Measurements from ENCODE around the gene PITHD1.
"Not testable (repeated sequence)": the region's sequence is repeated elsewhere in the genome, so short reads cannot be mapped to it uniquely, and the experiment has no call there.

PITHD1 gene, protein sequence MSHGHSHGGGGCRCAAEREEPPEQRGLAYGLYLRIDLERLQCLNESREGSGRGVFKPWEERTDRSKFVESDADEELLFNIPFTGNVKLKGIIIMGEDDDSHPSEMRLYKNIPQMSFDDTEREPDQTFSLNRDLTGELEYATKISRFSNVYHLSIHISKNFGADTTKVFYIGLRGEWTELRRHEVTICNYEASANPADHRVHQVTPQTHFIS

DNA sequence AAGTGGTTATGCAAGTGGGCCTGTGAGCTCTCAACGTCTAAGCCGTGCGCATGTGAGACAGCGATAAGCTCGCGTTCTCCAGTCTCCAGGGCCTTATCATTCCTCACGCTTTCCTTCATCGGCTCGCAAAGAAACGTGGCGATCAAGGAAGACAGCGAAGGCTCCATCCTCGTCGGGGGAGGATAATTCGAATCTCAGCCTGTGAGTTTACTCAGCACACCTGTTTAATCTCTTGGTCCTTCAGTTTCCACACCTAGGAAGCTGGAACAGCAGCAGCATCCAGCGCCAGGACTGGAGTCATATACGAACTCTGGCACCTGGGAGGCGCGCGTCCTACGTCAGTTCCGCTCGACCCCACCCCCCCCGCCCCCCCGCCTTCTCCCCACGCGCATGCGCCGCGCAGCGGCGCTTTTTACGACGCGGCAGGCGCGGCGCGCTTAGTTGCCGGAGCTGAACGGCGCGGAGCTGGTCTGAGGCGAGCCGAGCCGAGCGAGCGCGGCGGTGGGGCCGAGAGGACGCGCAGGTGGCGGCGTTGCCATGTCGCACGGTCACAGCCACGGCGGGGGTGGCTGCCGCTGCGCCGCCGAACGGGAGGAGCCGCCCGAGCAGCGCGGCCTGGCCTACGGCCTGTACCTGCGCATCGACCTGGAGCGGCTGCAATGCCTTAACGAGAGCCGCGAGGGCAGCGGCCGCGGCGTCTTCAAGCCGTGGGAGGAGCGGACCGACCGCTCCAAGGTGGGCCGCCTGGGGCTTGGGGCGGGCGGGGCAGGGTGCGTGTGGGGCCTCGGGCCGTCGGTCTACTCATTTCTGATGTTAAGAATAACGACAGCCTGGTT, at the start of gene PITHD1:
Gene PITHD1 (plus strand): TSS at position 440 of the 836 bp plus-strand sequence. CDS start 98 bp downstream, at position 538.
- Mint-ChIP-seq H3K4me3 (peak within 1 kb of the TSS; percentile 89 to 96), H3K27ac (peak within 1 kb of the TSS; percentile 93 to 97), H3K4me1 (peaks cover 62% of the 10 kb centered on the region), H3K9me3 (no peaks in the 10 kb centered on the region), H3K27me3 (no peaks in the 10 kb centered on the region)
- ATAC-seq (peak; percentile 92), DNase-seq (peak; percentile 85 to 86)

DNA sequence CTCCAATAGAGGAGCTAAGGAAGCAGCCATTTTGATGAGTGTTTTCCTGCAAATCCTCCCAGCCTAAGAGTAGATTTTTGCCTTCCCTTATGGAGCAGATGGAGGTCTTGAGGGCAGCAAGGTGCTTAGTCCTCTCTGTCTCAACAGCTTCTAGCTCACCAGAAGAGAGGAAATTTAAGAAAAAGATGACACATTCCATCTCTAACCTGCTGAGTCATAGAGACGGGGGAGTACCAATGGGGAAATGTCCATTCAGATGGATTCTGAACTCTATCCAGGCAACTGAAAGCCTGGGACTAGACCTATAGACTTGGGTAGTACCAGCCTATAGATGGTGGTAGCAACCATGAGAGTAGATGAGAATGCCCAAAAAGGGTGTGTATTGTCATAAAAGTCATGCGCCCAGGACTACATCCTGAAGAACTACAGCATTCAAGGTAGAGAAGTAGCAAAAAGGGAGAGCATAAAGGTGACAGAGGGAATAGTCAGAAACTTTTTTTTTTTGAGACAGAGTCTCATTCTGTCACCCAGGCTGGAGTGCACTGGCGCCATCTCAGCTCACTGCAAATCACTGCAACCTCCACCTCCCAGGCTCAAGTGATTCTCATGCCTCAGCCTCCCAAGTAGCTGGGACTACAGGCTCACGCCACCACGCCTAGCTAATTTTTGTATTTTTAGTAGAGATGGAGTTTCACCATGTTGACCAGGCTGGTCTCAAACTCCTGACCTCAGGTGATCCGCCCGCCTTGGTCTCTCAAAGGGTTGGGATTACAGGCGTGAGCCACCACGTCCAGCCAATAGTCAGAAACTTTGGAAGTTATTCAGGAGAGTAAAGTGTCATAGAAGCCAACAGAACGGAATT, 45.6 kb upstream of the PITHD1 start:
- ATAC-seq (no peak), DNase-seq (no peak)
- no peak overlapping the region for H3K4me3 Mint-ChIP-seq
- H3K9me3 Mint-ChIP-seq = no peaks in the 10 kb centered on the region
- no peak overlapping the region for H3K27ac Mint-ChIP-seq
- peaks cover 23% of the 10 kb centered on the region for H3K4me1 Mint-ChIP-seq
- no peaks in the 10 kb centered on the region for H3K27me3 Mint-ChIP-seq

GRCh38 chr1:23733281-23733680, 44.9 kb upstream of the PITHD1 start:
- not testable (repeated sequence) for ATAC-seq, DNase-seq, H3K4me3 Mint-ChIP-seq, H3K27ac Mint-ChIP-seq, H3K9me3 Mint-ChIP-seq, H3K27me3 Mint-ChIP-seq
- H3K4me1 Mint-ChIP-seq = peaks cover 16% of the 10 kb centered on the region

DNA sequence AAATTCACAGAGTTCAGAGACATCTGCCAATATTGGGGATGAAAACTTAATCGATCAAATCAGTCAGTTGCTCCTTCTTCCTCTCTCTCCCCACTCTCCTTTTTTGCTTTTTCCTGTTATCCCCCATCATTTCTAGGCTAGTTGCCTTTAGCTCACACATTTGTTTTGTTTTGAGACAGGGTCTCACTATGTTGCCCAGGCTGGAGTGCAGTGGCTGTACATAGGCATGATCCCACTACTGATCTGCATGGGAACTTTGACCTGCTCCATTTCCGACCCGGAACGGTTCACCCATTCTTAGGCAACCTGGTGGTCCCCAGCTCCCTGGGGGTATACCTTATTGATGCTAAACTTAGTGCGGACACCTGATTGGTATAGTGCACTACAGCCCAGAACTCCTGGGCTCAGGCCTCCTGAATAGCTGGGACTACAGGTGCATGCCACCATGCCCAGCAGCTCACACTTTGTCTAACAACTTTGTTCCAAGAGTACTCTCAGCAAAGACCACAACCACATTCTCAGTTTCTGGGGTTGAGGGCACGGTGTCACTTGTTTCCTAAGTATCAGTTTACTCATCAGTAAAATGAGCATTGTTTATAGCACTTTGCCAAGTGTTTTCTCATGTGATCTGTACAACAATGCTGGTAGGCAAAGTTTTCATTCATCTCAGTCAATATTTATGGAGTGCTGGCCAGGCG, 41.6 kb upstream of the PITHD1 start:
- H3K27me3 Mint-ChIP-seq = no peaks in the 10 kb centered on the region
- no peaks in the 10 kb centered on the region for H3K9me3 Mint-ChIP-seq
- peak overlapping the region; percentile 0 to 51 for H3K27ac Mint-ChIP-seq
- peaks cover 11% of the 10 kb centered on the region for H3K4me1 Mint-ChIP-seq
- no peak overlapping the region for H3K4me3 Mint-ChIP-seq
- DNase-seq = peak in 1 of 2 donors; percentile 60
- ATAC-seq = peak; percentile 98

DNA sequence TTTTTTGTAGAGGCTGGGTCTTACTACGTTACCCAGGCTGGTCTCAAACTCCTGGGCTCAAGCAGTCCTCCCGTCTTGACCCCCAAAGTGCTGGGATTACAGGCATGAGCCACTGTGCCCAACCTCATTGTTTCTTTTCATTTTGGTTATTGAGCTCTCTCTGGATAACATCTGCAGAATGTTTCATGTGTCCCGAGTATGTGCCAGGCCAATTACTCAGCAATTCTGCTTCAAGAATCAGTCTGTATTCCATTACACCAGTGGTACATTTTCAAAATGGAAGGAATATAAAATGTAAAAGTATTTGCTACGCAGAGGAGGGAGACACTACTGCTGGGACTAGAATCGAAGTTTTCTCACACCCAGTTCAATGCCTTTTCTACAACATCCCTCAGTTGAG, 36.6 kb upstream of the PITHD1 start:
- Mint-ChIP-seq H3K27me3 (no peaks in the 10 kb centered on the region), H3K4me1 (peaks cover 38% of the 10 kb centered on the region), H3K4me3 (no peak overlapping the region), H3K9me3 (no peaks in the 10 kb centered on the region), H3K27ac (no peak overlapping the region)
- ATAC-seq (no peak), DNase-seq (no peak)

GRCh38 chr1:23742670-23743286, 35.4 kb upstream of the PITHD1 start:
- ATAC-seq (peak; percentile 56), DNase-seq (no peak)
- Mint-ChIP-seq H3K4me3 (peak overlapping the region; percentile 91 to 95), H3K27me3 (no peaks in the 10 kb centered on the region), H3K9me3 (no peaks in the 10 kb centered on the region), H3K27ac (peak overlapping the region; percentile 94 to 97), H3K4me1 (peaks cover 44% of the 10 kb centered on the region)

DNA sequence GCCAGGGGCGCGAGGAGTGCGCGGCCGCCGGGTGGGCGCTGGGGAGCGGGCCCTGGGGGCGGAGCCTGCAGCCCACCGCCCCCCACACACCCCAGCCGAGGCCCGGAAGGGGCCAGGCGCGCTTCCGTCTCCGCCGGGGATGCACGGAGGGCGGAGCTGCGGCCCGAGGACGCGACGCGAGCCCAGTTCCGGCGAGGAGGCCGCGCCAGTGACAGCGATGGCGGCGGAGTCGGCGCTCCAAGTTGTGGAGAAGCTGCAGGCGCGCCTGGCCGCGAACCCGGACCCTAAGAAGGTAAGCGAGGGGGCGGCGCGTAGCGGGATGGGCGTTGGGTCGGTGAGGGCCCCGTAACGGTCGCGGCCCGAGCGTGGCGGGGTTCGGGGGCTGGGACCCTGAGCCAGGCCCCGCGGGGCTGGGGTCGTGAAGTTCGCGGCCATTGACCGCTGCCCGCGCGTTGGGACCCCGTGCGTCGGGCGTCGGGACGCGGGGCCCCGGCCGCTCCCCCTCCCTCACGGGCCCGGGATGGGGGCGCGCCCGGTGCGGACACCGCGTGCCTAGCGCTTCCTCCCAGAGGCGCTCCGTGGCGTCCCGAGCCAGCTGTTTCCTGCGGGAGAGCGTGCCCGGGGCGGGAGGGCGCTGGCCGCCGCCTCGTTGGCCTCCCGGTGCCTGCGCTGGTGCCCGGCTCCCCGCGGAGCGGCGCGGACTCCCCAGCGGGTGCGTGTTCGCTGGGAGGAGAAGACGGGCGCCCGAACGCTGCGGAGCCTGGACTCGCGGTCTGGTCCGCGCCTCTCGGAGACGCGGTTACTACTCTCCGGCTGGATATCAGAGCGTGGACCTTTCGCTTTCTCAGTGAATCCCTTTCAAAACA, 34.7 kb upstream of the PITHD1 start, which contains the start of gene ELOA:
Gene ELOA (plus strand): TSS at position 185 of the 866 bp plus-strand sequence. CDS start 33 bp downstream, at position 218.
- no peaks in the 10 kb centered on the region for H3K9me3 Mint-ChIP-seq
- H3K27ac Mint-ChIP-seq = peak within 1 kb of the TSS; percentile 94 to 97
- ATAC-seq = peak; percentile 96
- peak; percentile 73 to 82 for DNase-seq
- peaks cover 51% of the 10 kb centered on the region for H3K4me1 Mint-ChIP-seq
- peak within 1 kb of the TSS; percentile 95 for H3K4me3 Mint-ChIP-seq
- H3K27me3 Mint-ChIP-seq = no peaks in the 10 kb centered on the region

DNA sequence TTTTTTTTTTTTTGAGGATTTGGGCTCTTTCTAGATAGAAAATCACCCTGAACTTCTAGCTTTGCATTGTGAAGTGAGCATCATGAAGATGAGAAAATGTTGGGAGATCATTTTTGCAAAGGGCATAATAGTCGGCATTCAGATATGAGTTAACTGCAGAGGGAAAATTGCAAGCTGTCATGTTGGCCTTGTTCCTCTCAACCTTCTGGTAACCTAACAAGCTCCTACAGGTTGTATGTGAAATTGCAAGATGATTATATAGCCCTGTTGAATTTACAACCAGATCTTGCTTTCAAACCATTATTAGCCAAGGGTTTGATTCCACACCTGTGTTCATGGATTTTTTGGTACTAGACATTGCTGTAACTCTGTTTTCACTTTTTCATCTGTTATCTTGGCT, 32.7 kb upstream of the PITHD1 start:
- H3K4me1 Mint-ChIP-seq = peaks cover 59% of the 10 kb centered on the region
- no peaks in the 10 kb centered on the region for H3K9me3 Mint-ChIP-seq
- peak overlapping the region; percentile 10 to 95 for H3K4me3 Mint-ChIP-seq
- H3K27ac Mint-ChIP-seq = no peak overlapping the region
- ATAC-seq (no peak), DNase-seq (no peak)
- no peaks in the 10 kb centered on the region for H3K27me3 Mint-ChIP-seq

DNA sequence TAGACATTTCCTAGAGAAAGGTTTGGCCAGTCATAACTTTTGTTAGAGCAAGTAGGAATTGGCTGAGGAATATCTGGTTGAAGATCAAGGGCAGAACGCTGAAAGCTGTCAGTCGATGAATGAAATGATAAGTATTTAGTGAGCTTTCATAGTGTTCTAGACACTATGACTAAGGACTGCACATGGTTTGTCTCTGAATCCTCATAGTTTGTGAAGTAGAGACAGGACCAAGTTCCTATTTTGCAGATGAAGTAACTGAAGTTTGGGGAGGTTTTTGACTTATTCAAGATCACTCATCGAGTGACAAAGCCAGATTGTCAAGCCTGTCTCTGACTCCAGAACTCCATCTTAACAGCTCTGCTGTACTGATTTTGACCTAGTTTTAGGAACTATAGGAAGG, 30.2 kb upstream of the PITHD1 start:
- H3K4me1 Mint-ChIP-seq = peaks cover 53% of the 10 kb centered on the region
- H3K27me3 Mint-ChIP-seq = no peaks in the 10 kb centered on the region
- peak overlapping the region in 1 of 2 donors; percentile 38 for H3K4me3 Mint-ChIP-seq
- H3K27ac Mint-ChIP-seq = peak overlapping the region in 1 of 2 donors; percentile 64
- DNase-seq (no peak), ATAC-seq (no peak)
- H3K9me3 Mint-ChIP-seq = no peaks in the 10 kb centered on the region

- peak; percentile 33 to 40 for DNase-seq
- Mint-ChIP-seq H3K9me3 (no peaks in the 10 kb centered on the region), H3K27ac (peak overlapping the region in 1 of 2 donors; percentile 83), H3K27me3 (no peaks in the 10 kb centered on the region), H3K4me1 (peaks cover 34% of the 10 kb centered on the region), H3K4me3 (no peak overlapping the region)
- ATAC-seq = peak; percentile 84
Observed at GRCh38 chr1:23751050-23751814, 27.0 kb upstream of the PITHD1 start.

- no peak overlapping the region for H3K4me3 Mint-ChIP-seq
- DNase-seq (no peak), ATAC-seq (no peak)
- no peak overlapping the region for H3K27ac Mint-ChIP-seq
- H3K27me3 Mint-ChIP-seq = no peaks in the 10 kb centered on the region
- H3K9me3 Mint-ChIP-seq = no peaks in the 10 kb centered on the region
- H3K4me1 Mint-ChIP-seq = peaks cover 31% of the 10 kb centered on the region
Observed at GRCh38 chr1:23751815-23752200, 26.4 kb upstream of the PITHD1 start.

DNA sequence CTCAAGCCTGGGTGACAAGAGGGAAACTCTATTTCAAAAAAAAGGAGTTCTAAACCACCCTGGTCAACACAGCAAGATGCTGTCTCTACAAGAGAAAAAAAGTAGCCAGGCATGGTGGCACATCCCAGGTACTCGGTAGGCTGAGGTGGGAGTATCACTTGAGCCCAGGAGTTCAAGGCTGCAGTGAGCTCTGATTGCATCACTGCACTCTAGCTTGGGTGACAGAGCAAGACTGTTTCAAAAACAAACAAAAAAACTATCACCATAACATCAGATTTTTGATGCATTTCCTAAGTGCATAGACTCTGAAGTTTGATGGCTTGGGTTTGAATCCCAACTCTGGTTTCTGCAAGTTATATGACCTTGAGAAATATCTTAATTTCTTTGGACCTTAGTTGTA, 25.3 kb upstream of the PITHD1 start:
- no peak for DNase-seq
- ATAC-seq = no peak
- H3K4me3 Mint-ChIP-seq = no peak overlapping the region
- no peaks in the 10 kb centered on the region for H3K27me3 Mint-ChIP-seq
- no peaks in the 10 kb centered on the region for H3K9me3 Mint-ChIP-seq
- H3K27ac Mint-ChIP-seq = no peak overlapping the region
- peaks cover 20% of the 10 kb centered on the region for H3K4me1 Mint-ChIP-seq

- DNase-seq = no peak
- ATAC-seq = no peak
- Mint-ChIP-seq H3K4me1 (no peaks in the 10 kb centered on the region), H3K27me3 (no peaks in the 10 kb centered on the region), H3K4me3 (no peak overlapping the region), H3K9me3 (no peaks in the 10 kb centered on the region), H3K27ac (no peak overlapping the region)
Observed at GRCh38 chr1:23756676-23757075, 21.5 kb upstream of the PITHD1 start.
